Measurements from ENCODE around the gene CNEP1R1. TPM values are rescaled to one million over a fixed set of nuclear protein-coding genes. Genes with fewer than 3 reads are reported as not detected.

The CNEP1R1 gene
- total and polyA plus RNA-seq, 9 of the 15 experiments (the other 6 are each of a cell fraction or from before 2014, with no cell fraction given): 7.6 to 20.1 (median 10.6) TPM

GRCh38 chr16:50004239-50004638, 20.8 kb upstream of the CNEP1R1 start (continued):
- TF ChIP-seq, protein P1, sequence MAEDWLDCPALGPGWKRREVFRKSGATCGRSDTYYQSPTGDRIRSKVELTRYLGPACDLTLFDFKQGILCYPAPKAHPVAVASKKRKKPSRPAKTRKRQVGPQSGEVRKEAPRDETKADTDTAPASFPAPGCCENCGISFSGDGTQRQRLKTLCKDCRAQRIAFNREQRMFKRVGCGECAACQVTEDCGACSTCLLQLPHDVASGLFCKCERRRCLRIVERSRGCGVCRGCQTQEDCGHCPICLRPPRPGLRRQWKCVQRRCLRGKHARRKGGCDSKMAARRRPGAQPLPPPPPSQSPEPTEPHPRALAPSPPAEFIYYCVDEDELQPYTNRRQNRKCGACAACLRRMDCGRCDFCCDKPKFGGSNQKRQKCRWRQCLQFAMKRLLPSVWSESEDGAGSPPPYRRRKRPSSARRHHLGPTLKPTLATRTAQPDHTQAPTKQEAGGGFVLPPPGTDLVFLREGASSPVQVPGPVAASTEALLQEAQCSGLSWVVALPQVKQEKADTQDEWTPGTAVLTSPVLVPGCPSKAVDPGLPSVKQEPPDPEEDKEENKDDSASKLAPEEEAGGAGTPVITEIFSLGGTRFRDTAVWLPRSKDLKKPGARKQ (CRISPR knock-in tag; IDR thresholded peaks at IDR 0.05): no peak
- TF ChIP-seq EZH2 (IDR thresholded peaks at IDR 0.05; ENCODE audit: borderline replicate concordance, low read depth, low read length) (no peak), ETV5 (CRISPR knock-in tag; IDR thresholded peaks at IDR 0.05; ENCODE audit: low read depth) (no peak), ELF4 (CRISPR knock-in tag; IDR thresholded peaks at IDR 0.05) (no peak)

- ChIA-PET CTCF (ENCODE audit: low intra/inter-chr PET ratio) (interaction anchor here (0.6 kb wide), 1 partner anchor 669 kb away, joined by 3 read pairs; no protein-coding TSS in a partner anchor), POLR2A (interaction anchor here (0.6 to 0.8 kb wide), 2 partner anchors 12 to 16 kb away, joined by 3 read pairs; no protein-coding TSS in a partner anchor)
- Histone ChIP-seq H4K20me1 (replicated peaks; ENCODE audit: control insufficient read depth, insufficient read depth, low read length) (no peaks in the 10 kb centered on the region), H3K27me3 (ENCODE audit: control insufficient read depth in 2 of 2, insufficient read depth in 2 of 2, low read length in 2 of 2) (peaks cover 1 to 7% of the 10 kb centered on the region in 2 experiments; a peak in 2 of 5 replicates), H2AFZ (ENCODE audit: low read depth, low read length) (no peak overlapping the region), H3K9me3 (replicated peaks; ENCODE audit: control insufficient read depth, insufficient read depth, low read depth, low read length) (no peaks in the 10 kb centered on the region), H3K36me3 (ENCODE audit: control insufficient read depth, insufficient read depth, low read length) (no peaks in the 10 kb centered on the region), H3K4me1 (replicated peaks in 1 of 2; ENCODE audit: control insufficient read depth in 2 of 2, insufficient read depth in 2 of 2, low read length in 2 of 2) (no peaks in the 10 kb centered on the region), H3K4me3 (no peak overlapping the region), H3K27ac (ENCODE audit: extremely low read depth, low read depth, low read length) (no peak overlapping the region), H3K9me1 (ENCODE audit: control insufficient read depth, insufficient read depth, low read length) (no peaks in the 10 kb centered on the region), H3K9ac (ENCODE audit: insufficient read depth in 1 of 2, low read depth in 2 of 2, low read length in 2 of 2) (no peak overlapping the region), H3K4me2 (ENCODE audit: insufficient read depth, low read length) (no peak overlapping the region), H3K79me2 (ENCODE audit: control insufficient read depth, insufficient read depth, low read length) (no peaks in the 10 kb centered on the region)
- TF ChIP-seq, protein P2, sequence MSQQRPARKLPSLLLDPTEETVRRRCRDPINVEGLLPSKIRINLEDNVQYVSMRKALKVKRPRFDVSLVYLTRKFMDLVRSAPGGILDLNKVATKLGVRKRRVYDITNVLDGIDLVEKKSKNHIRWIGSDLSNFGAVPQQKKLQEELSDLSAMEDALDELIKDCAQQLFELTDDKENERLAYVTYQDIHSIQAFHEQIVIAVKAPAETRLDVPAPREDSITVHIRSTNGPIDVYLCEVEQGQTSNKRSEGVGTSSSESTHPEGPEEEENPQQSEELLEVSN (IDR thresholded peaks at IDR 0.05; ENCODE audit: borderline replicate concordance in 1 of 2, extremely low read depth in 1 of 2, insufficient read depth in 1 of 2, insufficient read length in 1 of 2, low read depth in 1 of 2, low read length in 1 of 2, poor library complexity in 1 of 2, severe bottlenecking in 1 of 2): no peak
- TF ChIP-seq ZSCAN32 (CRISPR knock-in tag; IDR thresholded peaks at IDR 0.05) (no peak), NBN (IDR thresholded peaks at IDR 0.05; ENCODE audit: low read depth) (no peak), CCNT2 (IDR thresholded peaks at IDR 0.05; ENCODE audit: borderline replicate concordance, extremely low read depth, insufficient read length, low read depth, low read length) (no peak), COPS2 (conservative IDR thresholded peaks at IDR 0.05) (no peak), ZNF174 (CRISPR knock-in tag; IDR thresholded peaks at IDR 0.05) (no peak)
- DNase-seq (ENCODE audit: extremely low read depth in 1 of 4, low spot score in 3 of 4) (no peak), FAIRE-seq (no peak), ATAC-seq (no peak)
- no TSS peak for BruUV-seq (replicated peaks)
- WGBS (ENCODE audit: insufficient coverage, low coverage, missing lambda C conversion rate): 0% methylated on average over 2 of the region's 2 CpGs
- in situ Hi-C loops (cut with MboI) (no loop called here), intact Hi-C loops (cut with micrococcal nuclease) (no loop called here)
Observed at GRCh38 chr16:50006964-50007363, 18.1 kb upstream of the CNEP1R1 start.
